OCI-LY1 (cell line): ENCODE measurements around the gene ELOVL6.
"Not testable (repeated sequence)": the region's sequence is repeated elsewhere in the genome, so short reads cannot be mapped to it uniquely, and the experiment has no call there.

Experiments used
- H2AFZ ChIP-seq: fragments of 200-600 bp; sonication (generic), shearing (Covaris generic); 2 replicates; pipeline ENCODE4 v1.6.0; 2014; ENCODE audit warnings: antibody characterized with exemption, mild to moderate bottlenecking, low read length
- H3F3A ChIP-seq: fragments of 200-600 bp; sonication (generic), shearing (Covaris generic); 2 replicates; pipeline ENCODE4 v1.6.0; 2014; ENCODE audit warnings: mild to moderate bottlenecking, antibody characterized with exemption, low read length, moderate library complexity; ENCODE audit not compliant: insufficient read depth
- H3K27ac ChIP-seq: fragments of 200-600 bp; sonication (generic); 2 replicates; pipeline ENCODE4 v1.5.1; 2014; ENCODE audit warnings: low read length, mixed run types, mild to moderate bottlenecking, low read depth; ENCODE audit not compliant: poor library complexity, severe bottlenecking
- H3K27me3 ChIP-seq: fragments of 200-600 bp; sonication (generic); 2 replicates; pipeline ENCODE4 v1.6.0; 2014; ENCODE audit warnings: antibody characterized with exemption, mild to moderate bottlenecking, low read length, moderate library complexity; ENCODE audit not compliant: insufficient read depth
- H3K36me3 ChIP-seq: fragments of 200-600 bp; sonication (generic); 2 replicates; pipeline ENCODE4 v1.6.1; 2014; ENCODE audit warnings: mild to moderate bottlenecking, antibody characterized with exemption, low read length, moderate library complexity, mixed read lengths; ENCODE audit not compliant: insufficient read depth
- H3K4me1 ChIP-seq: fragments of 200-600 bp; sonication (generic); 2 replicates; pipeline ENCODE4 v1.5.1; 2014; ENCODE audit warnings: mild to moderate bottlenecking, low read length, moderate library complexity; ENCODE audit not compliant: insufficient read depth, severe bottlenecking
- H3K4me2 ChIP-seq: fragments of 200-600 bp; sonication (generic), shearing (Covaris generic); 2 replicates; pipeline ENCODE4 v1.6.1; 2014; ENCODE audit warnings: low read length
- H3K4me3 ChIP-seq: fragments of 200-600 bp; sonication (generic); 2 replicates; pipeline ENCODE4 v1.5.1; 2014; ENCODE audit warnings: low read length, low read depth, mild to moderate bottlenecking, mixed read lengths; ENCODE audit not compliant: poor library complexity, severe bottlenecking
- H3K79me2 ChIP-seq: fragments of 200-600 bp; shearing (Covaris generic); 2 replicates; pipeline ENCODE4 v1.6.1; 2016; ENCODE audit warnings: mixed run types, low read length, mixed read lengths; ENCODE audit not compliant: insufficient read depth
- H3K9ac ChIP-seq: fragments of 200-600 bp; sonication (generic), shearing (Covaris generic); 2 replicates; pipeline ENCODE4 v1.6.1; 2014; ENCODE audit warnings: mild to moderate bottlenecking, low read length, mixed read lengths
- H3K9me2 ChIP-seq: fragments of 200-600 bp; sonication (generic), shearing (Covaris generic); 2 replicates; pipeline ENCODE4 v1.6.1; 2014; ENCODE audit warnings: low read depth, mild to moderate bottlenecking, low read length, mixed read lengths
- H3K9me3 ChIP-seq: fragments of 200-600 bp; shearing (Covaris generic); 2 replicates; pipeline ENCODE4 v1.6.1; 2014; ENCODE audit warnings: low read length, mixed read lengths
- H4K20me1 ChIP-seq: fragments of 200-600 bp; sonication (generic), shearing (Covaris generic); 2 replicates; pipeline ENCODE4 v1.6.0; 2016; ENCODE audit warnings: mild to moderate bottlenecking, low read length; ENCODE audit not compliant: insufficient read depth
- EZH2 ChIP-seq: fragments of 200-600 bp; sonication (generic), shearing (Covaris generic); IDR thresholded peaks from 2 replicates; pipeline ENCODE4 v1.8.0; 2017; ENCODE audit warnings: borderline replicate concordance, mixed run types, mild to moderate bottlenecking, antibody characterized with exemption, low read length, moderate library complexity, mixed read lengths
- TF ChIP-seq, protein P1 (sequence below): fragments of 200-600 bp; sonication (generic), shearing (Covaris generic); IDR thresholded peaks from 2 replicates; pipeline ENCODE4 v1.5.1; 2017; ENCODE audit warnings: mild to moderate bottlenecking, antibody characterized with exemption, low read length, moderate library complexity, mixed read lengths

ELOVL6 gene

DNA sequence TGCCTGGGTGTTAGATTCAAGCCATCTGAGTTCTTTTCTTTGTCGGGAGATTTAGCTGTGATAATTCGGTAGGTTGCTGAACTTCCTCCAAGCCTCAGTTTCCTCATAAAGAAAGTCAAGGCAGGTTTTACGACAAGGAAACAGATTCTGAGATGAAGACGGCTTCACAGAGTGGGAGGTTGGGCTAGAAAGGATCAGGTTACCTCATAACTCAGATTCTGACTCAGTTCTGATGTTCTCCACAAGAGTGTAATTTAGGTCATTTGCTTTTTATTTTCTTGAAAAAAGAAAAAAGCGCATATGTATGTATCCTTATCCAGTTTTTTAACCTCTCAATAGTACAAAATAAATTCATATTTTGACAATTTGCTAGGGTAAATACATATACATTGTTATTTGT lies 47.2 kb upstream of the ELOVL6 start:
- no peak overlapping the region for H3K27ac ChIP-seq
- H3K79me2 ChIP-seq, result no peaks in the 10 kb centered on the region
- H3K36me3 ChIP-seq, result no peaks in the 10 kb centered on the region
- H3K27me3 ChIP-seq, result no peaks in the 10 kb centered on the region
- no peak for TF ChIP-seq EZH2
- TF ChIP-seq, protein P1, sequence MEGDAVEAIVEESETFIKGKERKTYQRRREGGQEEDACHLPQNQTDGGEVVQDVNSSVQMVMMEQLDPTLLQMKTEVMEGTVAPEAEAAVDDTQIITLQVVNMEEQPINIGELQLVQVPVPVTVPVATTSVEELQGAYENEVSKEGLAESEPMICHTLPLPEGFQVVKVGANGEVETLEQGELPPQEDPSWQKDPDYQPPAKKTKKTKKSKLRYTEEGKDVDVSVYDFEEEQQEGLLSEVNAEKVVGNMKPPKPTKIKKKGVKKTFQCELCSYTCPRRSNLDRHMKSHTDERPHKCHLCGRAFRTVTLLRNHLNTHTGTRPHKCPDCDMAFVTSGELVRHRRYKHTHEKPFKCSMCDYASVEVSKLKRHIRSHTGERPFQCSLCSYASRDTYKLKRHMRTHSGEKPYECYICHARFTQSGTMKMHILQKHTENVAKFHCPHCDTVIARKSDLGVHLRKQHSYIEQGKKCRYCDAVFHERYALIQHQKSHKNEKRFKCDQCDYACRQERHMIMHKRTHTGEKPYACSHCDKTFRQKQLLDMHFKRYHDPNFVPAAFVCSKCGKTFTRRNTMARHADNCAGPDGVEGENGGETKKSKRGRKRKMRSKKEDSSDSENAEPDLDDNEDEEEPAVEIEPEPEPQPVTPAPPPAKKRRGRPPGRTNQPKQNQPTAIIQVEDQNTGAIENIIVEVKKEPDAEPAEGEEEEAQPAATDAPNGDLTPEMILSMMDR, result no peak
- no peak overlapping the region for H2AFZ ChIP-seq
- no peaks in the 10 kb centered on the region for H3K4me1 ChIP-seq
- no peaks in the 10 kb centered on the region for H3K9me3 ChIP-seq
- H3K4me2 ChIP-seq, result no peak overlapping the region
- H3F3A ChIP-seq, result no peaks in the 10 kb centered on the region
- H3K4me3 ChIP-seq, result no peak overlapping the region
- no peaks in the 10 kb centered on the region for H3K9me2 ChIP-seq
- no peak overlapping the region for H3K9ac ChIP-seq
- H4K20me1 ChIP-seq, result no peaks in the 10 kb centered on the region

DNA sequence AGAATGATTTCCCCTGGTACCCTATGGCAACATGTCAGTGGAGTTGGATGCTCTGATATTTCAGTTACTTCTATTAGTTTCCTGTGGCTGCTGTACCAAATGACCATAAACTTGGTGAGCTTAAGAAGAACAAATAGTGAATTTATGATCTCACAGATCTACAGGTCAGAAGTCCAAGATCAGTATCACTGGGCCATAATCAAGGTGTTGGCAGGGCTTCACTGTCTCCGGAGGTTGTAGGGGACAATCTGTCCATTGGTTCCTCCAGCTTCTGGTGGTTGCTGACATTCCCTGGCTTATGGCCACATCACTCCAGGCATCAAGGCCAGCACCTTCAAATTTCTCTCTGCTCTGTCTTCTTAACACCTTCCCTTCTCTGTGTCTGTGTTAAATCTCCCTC lies 37.9 kb upstream of the ELOVL6 start:
- Histone ChIP-seq H3K36me3 (no peaks in the 10 kb centered on the region), H2AFZ (no peak overlapping the region), H3K27me3 (no peaks in the 10 kb centered on the region), H3K27ac (no peak overlapping the region), H3K9ac (no peak overlapping the region), H3K4me1 (no peaks in the 10 kb centered on the region), H3K9me3 (no peaks in the 10 kb centered on the region), H3F3A (no peaks in the 10 kb centered on the region), H3K4me3 (no peak overlapping the region), H3K79me2 (no peaks in the 10 kb centered on the region), H3K4me2 (no peak overlapping the region), H3K9me2 (no peaks in the 10 kb centered on the region), H4K20me1 (no peaks in the 10 kb centered on the region)
- TF ChIP-seq EZH2, result no peak
- TF ChIP-seq, protein P1, result no peak

DNA sequence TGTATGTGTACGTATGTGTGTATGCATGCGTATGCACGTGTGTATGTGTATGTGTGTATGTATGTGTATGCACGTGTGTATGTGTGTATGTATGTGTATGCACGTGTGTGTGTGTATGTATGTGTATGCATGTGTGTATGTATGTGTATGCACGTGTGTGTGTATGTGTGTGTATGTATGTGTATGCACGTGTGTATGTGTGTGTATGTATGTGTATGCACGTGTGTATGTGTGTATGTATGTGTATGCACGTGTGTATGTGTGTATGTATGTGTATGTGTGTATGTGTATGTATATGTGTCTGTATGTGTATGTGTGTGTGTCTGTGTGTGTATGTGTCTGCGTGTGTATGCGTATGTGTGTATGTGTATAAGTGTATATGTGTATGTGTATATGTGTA lies 35.2 kb upstream of the ELOVL6 start:
- H3K4me3 ChIP-seq, H2AFZ ChIP-seq, H3K36me3 ChIP-seq, H4K20me1 ChIP-seq, H3F3A ChIP-seq, H3K79me2 ChIP-seq, H3K9me3 ChIP-seq, H3K9me2 ChIP-seq, H3K4me2 ChIP-seq, H3K27ac ChIP-seq, H3K9ac ChIP-seq, H3K4me1 ChIP-seq, H3K27me3 ChIP-seq: not testable (repeated sequence)

DNA sequence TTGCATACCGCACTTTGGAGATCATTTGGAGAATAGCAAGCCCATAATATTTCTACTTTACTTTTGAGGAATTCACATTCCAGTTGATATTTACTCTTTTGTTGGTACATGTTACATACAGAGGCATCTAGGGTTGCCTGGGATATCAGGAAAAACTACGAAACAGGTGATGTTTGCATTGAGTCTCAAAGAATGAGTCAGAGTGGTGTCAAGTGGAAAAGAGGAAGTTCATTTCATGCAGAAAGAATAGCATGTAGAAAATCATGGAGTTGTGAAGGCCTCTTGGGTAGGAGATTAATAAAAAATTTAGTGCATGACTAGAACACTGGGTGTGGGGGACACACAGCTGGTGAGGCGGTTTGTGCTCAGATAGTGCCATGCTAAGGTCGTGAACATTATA lies 33.5 kb upstream of the ELOVL6 start:
- no peaks in the 10 kb centered on the region for H3K4me1 ChIP-seq
- TF ChIP-seq EZH2, result no peak
- TF ChIP-seq, protein P1, result no peak
- no peaks in the 10 kb centered on the region for H4K20me1 ChIP-seq
- no peaks in the 10 kb centered on the region for H3K27me3 ChIP-seq
- no peak overlapping the region for H3K4me3 ChIP-seq
- no peaks in the 10 kb centered on the region for H3K36me3 ChIP-seq
- no peaks in the 10 kb centered on the region for H3K79me2 ChIP-seq
- no peaks in the 10 kb centered on the region for H3F3A ChIP-seq
- no peak overlapping the region for H3K27ac ChIP-seq
- no peak overlapping the region for H3K9ac ChIP-seq
- H3K9me2 ChIP-seq, result no peaks in the 10 kb centered on the region
- H2AFZ ChIP-seq, result no peak overlapping the region
- H3K4me2 ChIP-seq, result no peak overlapping the region
- no peaks in the 10 kb centered on the region for H3K9me3 ChIP-seq
